Prostate gland (tissue), 2 donors: Measurements from ENCODE around the gene ANKRD13D. TPM values are rescaled to one million over a fixed set of nuclear protein-coding genes. Genes with fewer than 3 reads are reported as not detected.

Experiments
- DNase-seq: peaks from one replicate; pipeline ENCODE4 v3.0.0-alpha.2; 2019; ENCODE audit warnings: low spot score
- H3K27ac ChIP-seq, 2 donors: fragments of 200-600 bp; sonication (generic); 2 replicates each; pipeline ENCODE4 v1.5.1; 2017 to 2019
- H3K27me3 ChIP-seq: fragments of 200-600 bp; sonication (generic); replicated peaks from 2 replicates; pipeline ENCODE4 v1.5.1; 2019; ENCODE audit not compliant: insufficient read depth
- H3K36me3 ChIP-seq, 2 donors: fragments of 200-600 bp; sonication (generic); 1 replicate in 1 of 2; 2 replicates in 1 of 2; pipeline versions ENCODE4 v1.5.1 to v1.8.1; 2017 to 2019
- H3K4me1 ChIP-seq: fragments of 200-600 bp; sonication (generic); replicated peaks from 2 replicates; pipeline ENCODE4 v1.5.1; 2019
- H3K4me3 ChIP-seq, 2 donors: fragments of 200-600 bp; sonication (generic); 2 replicates each; pipeline ENCODE4 v1.5.1; 2017 to 2019
- H3K9me3 ChIP-seq: fragments of 200-600 bp; sonication (generic); 2 replicates; pipeline ENCODE4 v1.5.1; 2017
- POLR2A ChIP-seq: fragments of 450-650 bp; IDR thresholded peaks from one replicate; pipeline ENCODE4 v1.6.1; 2016; ENCODE audit warnings: antibody characterized with exemption, mild to moderate bottlenecking
- POLR2AphosphoS5 ChIP-seq: sonication (generic); formaldehyde crosslinking; IDR thresholded peaks from one replicate; pipeline ENCODE4 v1.6.1; 2017; ENCODE audit warnings: antibody characterized with exemption
- WGBS: methylation state at CpG from one replicate; pipeline ENCODE4 v1.1.5; 2018; 5-methylcytosine and 5-hydroxymethylcytosine counted together
- intact Hi-C: fragments of 100-400 bp; cut with DNase I; formaldehyde crosslinking; loops from one replicate; pipeline ENCODE4 v1.14.2; 2022
- total RNA-seq, 2 donors: library from RNA; depleted of rRNA; stranded (reverse); fragments of >200 nt; gene quantifications; one replicate each; pipeline ENCODE4 v1.1.0, GENCODE V29; 2016
- TF ChIP-seq, protein P1 (sequence below), 4 experiments: fragments of 200-600 bp in 2 of 4; fragments of 450-650 bp in 2 of 4; sonication (generic) in 2 of 4; IDR thresholded peaks; 1 replicate in 3 of 4; 2 replicates in 1 of 4; pipeline ENCODE4 v1.5.1; 2016 to 2019; ENCODE audit warnings: antibody characterized with exemption in 4 of 4, mild to moderate bottlenecking in 2 of 4, moderate library complexity in 2 of 4

Gene ANKRD13D
- total RNA-seq, 2 donors from 2014 or later: 35.9 to 75.3 TPM

GRCh38 chr11:67304511-67305113 is 15.5 kb downstream of the ANKRD13D start:
- peaks cover 10 to 16% of the 10 kb centered on the region in 2 donors for H3K36me3 ChIP-seq
- peaks cover 13% of the 10 kb centered on the region for H3K4me1 ChIP-seq
- H3K4me3 ChIP-seq: peak overlapping the region; percentile 85 to 97
- WGBS: 49% methylated on average over 13 of the region's 14 CpGs
- peak overlapping the region; percentile 89 to 91 for H3K27ac ChIP-seq
- TF ChIP-seq POLR2AphosphoS5: no peak
- TF ChIP-seq, protein P1, sequence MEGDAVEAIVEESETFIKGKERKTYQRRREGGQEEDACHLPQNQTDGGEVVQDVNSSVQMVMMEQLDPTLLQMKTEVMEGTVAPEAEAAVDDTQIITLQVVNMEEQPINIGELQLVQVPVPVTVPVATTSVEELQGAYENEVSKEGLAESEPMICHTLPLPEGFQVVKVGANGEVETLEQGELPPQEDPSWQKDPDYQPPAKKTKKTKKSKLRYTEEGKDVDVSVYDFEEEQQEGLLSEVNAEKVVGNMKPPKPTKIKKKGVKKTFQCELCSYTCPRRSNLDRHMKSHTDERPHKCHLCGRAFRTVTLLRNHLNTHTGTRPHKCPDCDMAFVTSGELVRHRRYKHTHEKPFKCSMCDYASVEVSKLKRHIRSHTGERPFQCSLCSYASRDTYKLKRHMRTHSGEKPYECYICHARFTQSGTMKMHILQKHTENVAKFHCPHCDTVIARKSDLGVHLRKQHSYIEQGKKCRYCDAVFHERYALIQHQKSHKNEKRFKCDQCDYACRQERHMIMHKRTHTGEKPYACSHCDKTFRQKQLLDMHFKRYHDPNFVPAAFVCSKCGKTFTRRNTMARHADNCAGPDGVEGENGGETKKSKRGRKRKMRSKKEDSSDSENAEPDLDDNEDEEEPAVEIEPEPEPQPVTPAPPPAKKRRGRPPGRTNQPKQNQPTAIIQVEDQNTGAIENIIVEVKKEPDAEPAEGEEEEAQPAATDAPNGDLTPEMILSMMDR (IDR thresholded peaks at IDR 0.05): no peak
- TF ChIP-seq POLR2A: no peak
- no peak for DNase-seq
- H3K9me3 ChIP-seq: no peaks in the 10 kb centered on the region
- no peaks in the 10 kb centered on the region for H3K27me3 ChIP-seq
- intact Hi-C loops: loop anchor here (5.0 kb wide), 1 partner anchor 37 kb away; the partner anchor contains the start of gene GRK2

DNA sequence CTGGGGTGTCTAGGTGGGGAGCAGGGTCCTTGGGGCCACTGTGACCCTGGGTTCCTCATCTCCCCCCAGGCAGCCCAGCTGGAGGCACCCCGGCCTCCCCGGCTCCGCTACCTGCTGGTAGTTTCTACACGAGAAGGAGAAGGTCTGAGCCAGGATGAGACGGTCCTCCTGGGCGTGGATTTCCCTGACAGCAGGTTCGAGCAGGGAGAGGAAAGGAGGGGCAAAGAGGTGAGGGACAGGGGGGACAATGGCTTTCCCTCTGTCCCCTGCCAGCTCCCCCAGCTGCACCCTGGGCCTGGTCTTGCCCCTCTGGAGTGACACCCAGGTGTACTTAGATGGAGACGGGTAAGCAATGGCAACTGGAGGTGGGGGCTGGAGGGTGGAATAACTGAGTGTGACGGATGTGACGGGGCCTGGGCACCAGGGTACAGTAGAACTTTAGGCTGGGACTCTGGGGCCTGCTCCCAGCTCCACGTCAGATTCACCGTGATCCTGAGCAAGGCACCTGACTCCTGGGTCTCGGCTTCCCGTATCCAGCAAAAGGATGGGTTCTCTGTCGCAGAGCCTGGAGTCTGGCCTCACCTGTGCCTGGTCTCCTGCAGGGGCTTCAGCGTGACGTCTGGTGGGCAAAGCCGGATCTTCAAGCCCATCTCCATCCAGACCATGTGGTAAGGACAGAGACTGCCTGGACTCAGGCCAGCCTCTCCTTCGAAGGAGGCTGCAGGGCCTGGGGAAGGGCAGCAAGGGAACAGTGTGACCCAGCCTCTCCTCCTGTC is 17.9 kb downstream of the ANKRD13D start:
- intact Hi-C loops: no loop called here
- H3K27me3 ChIP-seq: no peaks in the 10 kb centered on the region
- no peak overlapping the region for H3K4me3 ChIP-seq
- H3K36me3 ChIP-seq: peaks cover 4 to 27% of the 10 kb centered on the region in 2 donors
- TF ChIP-seq POLR2AphosphoS5: no peak
- TF ChIP-seq POLR2A: no peak
- TF ChIP-seq, protein P1 (IDR thresholded peaks at IDR 0.05): no peak
- H3K9me3 ChIP-seq: no peaks in the 10 kb centered on the region
- 86% methylated on average over 19 of the region's 19 CpGs for WGBS
- no peak for DNase-seq
- H3K4me1 ChIP-seq: peaks cover 14% of the 10 kb centered on the region
- H3K27ac ChIP-seq: no peak overlapping the region

DNA sequence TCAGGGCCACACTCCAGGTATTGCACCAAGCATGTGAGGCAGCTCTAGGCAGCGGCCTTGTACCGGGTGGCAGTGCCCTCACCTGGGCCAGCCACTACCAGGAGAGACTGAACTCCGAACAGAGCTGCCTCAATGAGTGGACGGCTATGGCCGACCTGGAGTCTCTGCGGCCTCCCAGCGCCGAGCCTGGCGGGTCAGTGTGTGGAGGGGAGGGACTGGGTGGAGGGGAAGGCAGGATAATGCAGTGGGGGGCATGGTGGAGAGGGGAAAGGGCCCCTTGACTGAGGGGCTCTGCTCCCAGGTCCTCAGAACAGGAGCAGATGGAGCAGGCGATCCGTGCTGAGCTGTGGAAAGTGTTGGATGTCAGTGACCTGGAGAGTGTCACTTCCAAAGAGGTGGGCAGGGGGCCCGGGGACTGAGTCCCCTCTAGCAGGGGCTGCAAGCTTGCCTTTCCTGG is 18.5 kb downstream of the ANKRD13D start:
- Histone ChIP-seq H3K9me3 (no peaks in the 10 kb centered on the region), H3K4me1 (peaks cover 13% of the 10 kb centered on the region), H3K4me3 (no peak overlapping the region), H3K27me3 (no peaks in the 10 kb centered on the region), H3K27ac (no peak overlapping the region), H3K36me3 (peaks cover 4 to 27% of the 10 kb centered on the region in 2 donors)
- TF ChIP-seq, protein P1 (IDR thresholded peaks at IDR 0.05): no peak
- 78% methylated on average over 11 of the region's 12 CpGs for WGBS
- no peak for DNase-seq
- intact Hi-C loops: no loop called here

DNA sequence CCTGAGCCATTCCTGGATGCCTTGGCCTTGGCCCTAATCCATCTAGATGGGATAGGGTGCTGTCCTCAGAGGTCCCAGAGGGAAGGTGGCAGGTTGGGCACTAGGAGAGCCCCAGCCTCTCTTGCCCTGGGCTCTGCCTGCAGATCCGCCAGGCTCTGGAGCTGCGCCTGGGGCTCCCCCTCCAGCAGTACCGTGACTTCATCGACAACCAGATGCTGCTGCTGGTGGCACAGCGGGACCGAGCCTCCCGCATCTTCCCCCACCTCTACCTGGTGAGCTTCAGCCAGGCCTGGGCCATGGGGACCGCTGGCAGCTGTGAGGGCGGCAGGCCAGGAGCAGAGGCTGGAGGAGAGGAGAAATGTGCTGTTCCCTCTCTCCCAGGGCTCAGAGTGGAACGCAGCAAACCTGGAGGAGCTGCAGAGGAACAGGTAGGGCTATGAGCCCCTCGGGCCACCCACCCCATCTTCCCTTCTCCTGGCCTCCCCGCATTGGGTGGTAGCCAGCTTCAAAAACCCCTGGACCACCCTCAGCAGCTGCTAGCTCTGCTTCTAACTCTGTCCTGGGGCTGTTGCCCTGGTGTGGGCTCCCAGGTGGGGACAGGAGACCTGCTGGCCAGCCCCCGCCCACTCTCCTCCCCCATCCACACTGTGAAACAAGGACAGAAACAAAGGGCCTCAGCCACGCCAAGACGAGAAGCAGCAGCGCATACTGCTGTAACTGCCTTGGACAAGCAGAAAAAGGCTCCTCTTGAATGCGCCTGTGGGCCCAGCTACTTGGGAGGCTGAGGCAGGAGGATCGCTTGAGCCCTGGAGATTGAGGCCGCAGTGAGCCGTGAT is 19.1 kb downstream of the ANKRD13D start:
- Histone ChIP-seq H3K9me3 (no peaks in the 10 kb centered on the region), H3K27me3 (no peaks in the 10 kb centered on the region), H3K27ac (no peak overlapping the region), H3K36me3 (peaks cover 4 to 27% of the 10 kb centered on the region in 2 donors), H3K4me3 (no peak overlapping the region), H3K4me1 (peaks cover 9% of the 10 kb centered on the region)
- no peak for DNase-seq
- TF ChIP-seq, protein P1 (IDR thresholded peaks at IDR 0.05): no peak
- no peak for TF ChIP-seq POLR2A
- TF ChIP-seq POLR2AphosphoS5: no peak
- 89% methylated on average over 20 of the region's 20 CpGs for WGBS
- intact Hi-C loops: no loop called here
